HepG2 (cell line): ENCODE measurements around the gene PRR36. TPM values are rescaled to one million over a fixed set of nuclear protein-coding genes. Genes with fewer than 3 reads are reported as not detected.

Source experiments
- ATAC-seq: fragments of 200-7000 bp; cut with Tn5 transposase; 3 replicates; pipeline ENCODE4 v1.9.1; 2020; ENCODE audit warnings: mild to moderate bottlenecking, moderate library complexity
- BruUV-seq: library from RNA; stranded (reverse); fragments of 400-500 nt; replicated peaks from 2 replicates; lab custom pipeline; 2021; lab: Mats Ljungman, UMichigan
- CTCF ChIA-PET: fragments of 300-600 bp; formaldehyde crosslinking; extraction: SDS; loops from one replicate; lab custom pipeline; 2021; ENCODE audit warnings: low total read pairs, inconsistent platforms, low intra/inter-chr PET ratio; lab: Yijun Ruan, JAX
- POLR2A ChIA-PET: fragments of 350-600 bp; sonication (Branson Sonifier 250); formaldehyde crosslinking; loops from one replicate; lab custom pipeline; 2020; ENCODE audit warnings: antibody characterized with exemption, inconsistent platforms; lab: Yijun Ruan, JAX
- DNase-seq: peaks from one replicate; pipeline ENCODE4 v3.0.0-alpha.2; 2015; ENCODE audit warnings: low spot score
- FAIRE-seq: peaks from 3 replicates; lab custom pipeline; 2011; peaks lifted over from hg19 to GRCh38; lab: Jason Lieb, UNC
- H2AFZ ChIP-seq: one replicate; pipeline ENCODE4 v1.6.1; 2011; ENCODE audit warnings: low read length, inconsistent platforms
- H3K27ac ChIP-seq: fragments of 300-600 bp; 3 replicates; pipeline ENCODE4 v1.8.0; 2011; ENCODE audit warnings: mixed run types, mild to moderate bottlenecking, mixed read lengths, low read length, inconsistent platforms; ENCODE audit not compliant: insufficient read depth; ENCODE audit errors: extremely low read length
- H3K27me3 ChIP-seq, 2 experiments: fragments of 200-600 bp in 1 of 2; 2 replicates in 1 of 2; 3 replicates in 1 of 2; pipeline versions ENCODE4 v1.6.0 to v1.8.0; 2011; ENCODE audit warnings: low read length in 2 of 2, mild to moderate bottlenecking in 2 of 2, moderate library complexity in 2 of 2, inconsistent platforms in 1 of 2; ENCODE audit not compliant: insufficient read depth in 2 of 2, control insufficient read depth in 1 of 2
- H3K36me3 ChIP-seq, 2 experiments: fragments of 200-600 bp in 1 of 2; replicated peaks in 1 of 2; 2 replicates in 1 of 2; 3 replicates in 1 of 2; pipeline versions ENCODE4 v1.5.1 to v1.8.0; 2011; ENCODE audit warnings: low read length in 2 of 2, inconsistent platforms in 1 of 2; ENCODE audit not compliant: insufficient read depth in 2 of 2, control insufficient read depth in 1 of 2
- H3K4me1 ChIP-seq: 2 replicates; pipeline ENCODE4 v1.5.1; 2012; ENCODE audit warnings: low read length, inconsistent platforms; ENCODE audit not compliant: insufficient read depth
- H3K4me2 ChIP-seq: 2 replicates; pipeline ENCODE4 v1.6.0; 2011; ENCODE audit warnings: low read depth, low read length, inconsistent platforms
- H3K4me3 ChIP-seq, 3 experiments: fragments of 200-600 bp in 1 of 3; sonication (generic), shearing (Covaris generic) in 1 of 3; replicated peaks in 1 of 3; 2 replicates each; pipeline ENCODE4 v1.5.1; 2011 to 2016; ENCODE audit warnings: low read length in 3 of 3, inconsistent platforms in 2 of 3, low read depth in 2 of 3, mild to moderate bottlenecking in 2 of 3, control low read depth in 1 of 3, mixed read lengths in 1 of 3; ENCODE audit not compliant: insufficient read depth in 1 of 3
- H3K79me2 ChIP-seq: one replicate; pipeline ENCODE4 v1.6.1; 2011; ENCODE audit warnings: low read length, inconsistent platforms; ENCODE audit not compliant: insufficient read depth
- H3K9ac ChIP-seq: 2 replicates; pipeline ENCODE4 v1.6.0; 2011; ENCODE audit warnings: mild to moderate bottlenecking, low read depth, low read length, inconsistent platforms; ENCODE audit not compliant: insufficient read depth
- H3K9me3 ChIP-seq: 2 replicates; pipeline ENCODE4 v1.5.1; 2012; ENCODE audit warnings: mild to moderate bottlenecking, low read length
- H4K20me1 ChIP-seq: 2 replicates; pipeline ENCODE4 v1.6.0; 2011; ENCODE audit warnings: inconsistent platforms, mild to moderate bottlenecking, low read length, moderate library complexity; ENCODE audit not compliant: insufficient read depth
- AGO2 ChIP-seq: fragments of 200-400 bp; formaldehyde crosslinking; optimal IDR thresholded peaks from 2 replicates; pipeline ENCODE3; 2017; ENCODE audit warnings: mild to moderate bottlenecking, low read depth, low read length, moderate library complexity
- CBX1 ChIP-seq: IDR thresholded peaks from one replicate; pipeline ENCODE4 v1.6.1; 2016; ENCODE audit warnings: antibody characterized with exemption, low read depth
- KDM2A ChIP-seq: sonication (generic); formaldehyde crosslinking; IDR thresholded peaks from 2 replicates; pipeline ENCODE4 v1.4.0; 2020; ENCODE audit warnings: low read depth, missing genetic modification reagents, borderline replicate concordance
- MAFK ChIP-seq, 2 experiments: IDR thresholded peaks in 1 of 2; conservative IDR thresholded peaks in 1 of 2; 2 replicates each; pipeline ENCODE4 v1.6.1; 2011; ENCODE audit warnings: improper control_type of control experiment in 2 of 2, low read length in 2 of 2
- MIER3 ChIP-seq: IDR thresholded peaks from 2 replicates; pipeline ENCODE4 v1.6.1; 2016; ENCODE audit warnings: missing compliant biosample characterization, borderline replicate concordance
- MTERF4 ChIP-seq: sonication (generic); formaldehyde crosslinking; IDR thresholded peaks from 2 replicates; pipeline ENCODE4 v1.8.0; 2023; ENCODE audit warnings: mild to moderate bottlenecking, missing genetic modification reagents
- NFKB2 ChIP-seq: sonication (generic); formaldehyde crosslinking; IDR thresholded peaks from 2 replicates; pipeline ENCODE4 v1.4.0; 2020; ENCODE audit warnings: missing genetic modification reagents, borderline replicate concordance
- PCBP1 ChIP-seq: fragments of 200-400 bp; formaldehyde crosslinking; IDR thresholded peaks from 2 replicates; pipeline ENCODE4 v1.6.1; 2017; ENCODE audit warnings: mild to moderate bottlenecking, low read depth, low read length, borderline replicate concordance
- REPIN1 ChIP-seq: sonication (generic); formaldehyde crosslinking; IDR thresholded peaks from 2 replicates; pipeline ENCODE4 v1.8.0; 2022; ENCODE audit warnings: missing genetic modification reagents, low read depth, mild to moderate bottlenecking, borderline replicate concordance
- SAFB2 ChIP-seq: sonication (generic); formaldehyde crosslinking; IDR thresholded peaks from 2 replicates; pipeline ENCODE4 v1.5.1; 2020; ENCODE audit warnings: missing genetic modification reagents, low read depth, mild to moderate bottlenecking, borderline replicate concordance
- SALL1 ChIP-seq: sonication (generic); formaldehyde crosslinking; IDR thresholded peaks from 2 replicates; pipeline ENCODE4 v1.8.0; 2022; ENCODE audit warnings: mild to moderate bottlenecking, missing genetic modification reagents
- SIX4 ChIP-seq: sonication (generic); formaldehyde crosslinking; IDR thresholded peaks from 2 replicates; pipeline ENCODE4 v1.4.0; 2020; ENCODE audit warnings: missing genetic modification reagents
- SPEN ChIP-seq: sonication (generic); formaldehyde crosslinking; IDR thresholded peaks from 2 replicates; pipeline ENCODE4 v1.5.1; 2020; ENCODE audit warnings: low read depth, mild to moderate bottlenecking, missing genetic modification reagents
- ZFP41 ChIP-seq: sonication (generic); formaldehyde crosslinking; IDR thresholded peaks from 2 replicates; pipeline ENCODE4 v1.4.0; 2020; ENCODE audit warnings: mild to moderate bottlenecking, missing genetic modification reagents, borderline replicate concordance
- ZFY ChIP-seq: sonication (generic); formaldehyde crosslinking; IDR thresholded peaks from 2 replicates; pipeline ENCODE4 v1.4.0; 2020; ENCODE audit warnings: missing genetic modification reagents
- ZIK1 ChIP-seq: sonication (generic); formaldehyde crosslinking; IDR thresholded peaks from 2 replicates; pipeline ENCODE4 v1.5.0; 2020; ENCODE audit warnings: mild to moderate bottlenecking, low read depth, missing genetic modification reagents, borderline replicate concordance
- ZNF605 ChIP-seq: sonication (generic); formaldehyde crosslinking; IDR thresholded peaks from 2 replicates; pipeline ENCODE4 v1.8.0; 2022; ENCODE audit warnings: mild to moderate bottlenecking, missing genetic modification reagents
- ZNF770 ChIP-seq: sonication (generic); formaldehyde crosslinking; IDR thresholded peaks from 2 replicates; pipeline ENCODE4 v1.5.0; 2020; ENCODE audit warnings: mild to moderate bottlenecking, missing genetic modification reagents
- ZNF790 ChIP-seq: sonication (generic); formaldehyde crosslinking; IDR thresholded peaks from 2 replicates; pipeline ENCODE4 v1.8.0; 2022; ENCODE audit warnings: missing genetic modification reagents, mild to moderate bottlenecking, borderline replicate concordance
- ZNF891 ChIP-seq: sonication (generic); formaldehyde crosslinking; IDR thresholded peaks from 2 replicates; pipeline ENCODE4 v1.5.0; 2020; ENCODE audit warnings: mild to moderate bottlenecking, missing genetic modification reagents
- ZSCAN20 ChIP-seq: sonication (generic); formaldehyde crosslinking; IDR thresholded peaks from 2 replicates; pipeline ENCODE4 v1.4.0; 2020; ENCODE audit warnings: missing genetic modification reagents, mild to moderate bottlenecking, borderline replicate concordance
- WGBS: methylation state at CpG from one replicate; pipeline ENCODE4 v1.1.6; 2017; ENCODE audit warnings: low lambda C conversion rate; 5-methylcytosine and 5-hydroxymethylcytosine counted together
- in situ Hi-C: cut with HindIII; loops from 2 replicates; pipeline ENCODE4 v1.10.0; 2017; ENCODE audit warnings: low pct_unique_long_range_greater_than_20kb; ENCODE audit not compliant: extremely low pct_ligation_motif_present
- intact Hi-C: fragments of 100-400 bp; cut with micrococcal nuclease; formaldehyde crosslinking; loops from one replicate; pipeline ENCODE4 v1.10.0; 2022; ENCODE audit not compliant: unreplicated experiment
- polyA plus RNA-seq, 8 experiments: library from polyadenylated mRNA; depleted of rRNA in 3 of 8; stranded (reverse) in 7 of 8; unstranded in 1 of 8; fragments of >200 nt; fragmentation: Illumina TruSeq in 4 of 8; extraction: Trizol in 4 of 8; gene quantifications; 2 replicates each; pipeline versions ENCODE4 v1.2.1 to v1.2.3, GENCODE V29; 2011 to 2016; ENCODE audit warnings: low read depth in 4 of 8, missing spikeins in 1 of 8, mixed read lengths in 1 of 8; ENCODE audit not compliant: insufficient read depth in 1 of 8
- total RNA-seq, 5 experiments: library from RNA; depleted of rRNA; stranded (reverse); fragments of >200 nt; fragmentation: Illumina TruSeq; extraction: Trizol; gene quantifications; 2 replicates each; pipeline ENCODE4 v1.2.3, GENCODE V29; 2016; ENCODE audit warnings: low read depth in 1 of 5

PRR36 gene
- total and polyA plus RNA-seq, 2 of the 13 experiments (the other 11 are each of a cell fraction or from before 2014, with no cell fraction given) = 0.07 to 0.17 TPM

- H3K4me3 ChIP-seq = peak overlapping the region; percentile 40 to 70 (median 57); a peak in 4 of 6 replicates
- BruUV-seq = no TSS peak
- H3K36me3 ChIP-seq = peaks cover 4 to 13% of the 10 kb centered on the region in 2 experiments; a peak in 3 of 5 replicates
- FAIRE-seq = no peak
- 68% methylated on average over 17 of the region's 24 CpGs for WGBS
- CTCF ChIA-PET = no interaction called here
- H3K9ac ChIP-seq = peak overlapping the region; percentile 52
- H4K20me1 ChIP-seq = no peaks in the 10 kb centered on the region
- in situ Hi-C loops = no loop called here
- no peak for DNase-seq
- ATAC-seq = no peak
- H2AFZ ChIP-seq = no peak overlapping the region
- POLR2A ChIA-PET = interaction anchor here (1.1 to 6.4 kb wide), 3 partner anchors 9 to 28 kb away, joined by 3 to 83 read pairs (median 4); partner anchors contain the start of gene MAP2K7
- no peaks in the 10 kb centered on the region for H3K9me3 ChIP-seq
- no peaks in the 10 kb centered on the region for H3K79me2 ChIP-seq
- peaks cover 33% of the 10 kb centered on the region for H3K4me1 ChIP-seq
- H3K27me3 ChIP-seq = no peaks in the 10 kb centered on the region; a peak in 1 of 5 replicates
- intact Hi-C loops = no loop called here
- no peak overlapping the region for H3K27ac ChIP-seq
- H3K4me2 ChIP-seq = peak overlapping the region; percentile 89
- TF ChIP-seq NFKB2 (CRISPR knock-in tag) (0 out of 2 replicates have a peak, but pooled peaks have one; percentile 27), SAFB2 (no peak), MIER3 (CRISPR knock-in tag) (no peak), ZNF770 (peak; percentile 91), ZNF790 (CRISPR knock-in tag) (0 out of 2 replicates have a peak, but pooled peaks have one; percentile 5), ZNF891 (CRISPR knock-in tag) (no peak), ZIK1 (CRISPR knock-in tag) (0 out of 2 replicates have a peak, but pooled peaks have one; percentile 9), SIX4 (CRISPR knock-in tag) (no peak), ZFY (CRISPR knock-in tag) (no peak), ZSCAN20 (CRISPR knock-in tag) (no peak), CBX1 (no peak), ZFP41 (CRISPR knock-in tag) (0 out of 2 replicates have a peak, but pooled peaks have one; percentile 15), SALL1 (CRISPR knock-in tag) (0 out of 2 replicates have a peak, but pooled peaks have one; percentile 3), REPIN1 (CRISPR knock-in tag) (0 out of 2 replicates have a peak, but pooled peaks have one; percentile 8), MTERF4 (CRISPR knock-in tag) (0 out of 2 replicates have a peak, but pooled peaks have one; percentile 14), KDM2A (CRISPR knock-in tag) (no peak), MAFK (conservative IDR thresholded peaks at IDR 0.05 in 1 of 2, IDR thresholded peaks at IDR 0.05 in 1 of 2; ENCODE audit: low read length in 2 of 2) (no peak), PCBP1 (0 out of 2 replicates have a peak, but pooled peaks have one; percentile 11), ZNF605 (CRISPR knock-in tag) (peak; percentile 50; the same call in 1 of the 2 replicates), SPEN (CRISPR knock-in tag) (no peak), AGO2 (no peak)
Measured at GRCh38 chr19:7915250-7916102, 41.3 kb upstream of the PRR36 start.
